Endothelial cell of umbilical vein (primary cell): Measurements from ENCODE around the gene HS3ST3A1. TPM values are rescaled to one million over a fixed set of nuclear protein-coding genes. Genes with fewer than 3 reads are reported as not detected.

Source experiments
- BruUV-seq: library from RNA; stranded (reverse); fragments of 400-500 nt; replicated peaks from 2 replicates; lab custom pipeline; 2021; lab: Mats Ljungman, UMichigan
- CTCF ChIA-PET: fragments of 300-600, 350-600 bp; sonication (Branson Sonifier 250); formaldehyde crosslinking; loops from one replicate; lab custom pipeline; 2021; ENCODE audit warnings: antibody characterized with exemption, inconsistent platforms; lab: Charles Lee
- POLR2A ChIA-PET: fragments of 300-600, 350-600 bp; sonication (Branson Sonifier 250); formaldehyde crosslinking; loops from one replicate; lab custom pipeline; 2021; ENCODE audit warnings: antibody characterized with exemption, inconsistent platforms; lab: Charles Lee
- DNase-seq: peaks from one replicate; pipeline ENCODE4 v3.0.0-alpha.2; 2011; ENCODE audit warnings: low read depth, low spot score
- FAIRE-seq: peaks from 2 replicates; lab custom pipeline; 2011; peaks lifted over from hg19 to GRCh38; lab: Jason Lieb, UNC
- H2AFZ ChIP-seq: 2 replicates; pipeline ENCODE4 v1.6.0; 2012; ENCODE audit warnings: low read depth, low read length, control low read depth, inconsistent platforms
- H3K27ac ChIP-seq: 2 replicates; pipeline ENCODE4 v1.5.1; 2011; ENCODE audit warnings: low read depth, mild to moderate bottlenecking, control low read depth, low read length, moderate library complexity; ENCODE audit not compliant: insufficient read depth
- H3K27me3 ChIP-seq, 2 experiments: 2 replicates each; pipeline versions ENCODE4 v1.6.0 to v1.6.1; 2011; ENCODE audit warnings: low read length in 2 of 2, mixed read lengths in 1 of 2; ENCODE audit not compliant: control insufficient read depth in 2 of 2, insufficient read depth in 2 of 2
- H3K36me3 ChIP-seq, 2 experiments: 2 replicates in 1 of 2; 3 replicates in 1 of 2; pipeline ENCODE4 v1.5.1; 2011; ENCODE audit warnings: low read length in 2 of 2, mild to moderate bottlenecking in 1 of 2, moderate library complexity in 1 of 2; ENCODE audit not compliant: control insufficient read depth in 2 of 2, insufficient read depth in 2 of 2; ENCODE audit errors: extremely low read depth in 1 of 2
- H3K4me1 ChIP-seq: 3 replicates; pipeline ENCODE4 v1.5.1; 2011; ENCODE audit warnings: mild to moderate bottlenecking, low read length; ENCODE audit not compliant: control insufficient read depth, insufficient read depth; ENCODE audit errors: extremely low read depth
- H3K4me2 ChIP-seq: 2 replicates; pipeline ENCODE4 v1.6.1; 2011; ENCODE audit warnings: low read length, control low read depth, mixed read lengths; ENCODE audit not compliant: insufficient read depth
- H3K4me3 ChIP-seq, 3 experiments: fragments of 200-600 bp in 1 of 3; sonication (generic), shearing (Covaris generic) in 1 of 3; replicated peaks in 1 of 3; 2 replicates each; pipeline ENCODE4 v1.5.1; 2011 to 2016; ENCODE audit warnings: control low read depth in 3 of 3, low read length in 3 of 3, mild to moderate bottlenecking in 2 of 3, inconsistent platforms in 1 of 3, low read depth in 1 of 3, moderate library complexity in 1 of 3; ENCODE audit not compliant: insufficient read depth in 1 of 3
- H3K79me2 ChIP-seq: 2 replicates; pipeline ENCODE4 v1.6.0; 2012; ENCODE audit warnings: low read length, inconsistent platforms; ENCODE audit not compliant: control insufficient read depth, insufficient read depth
- H3K9ac ChIP-seq: replicated peaks from 2 replicates; pipeline ENCODE3; 2011; ENCODE audit warnings: low read length, control low read depth; ENCODE audit not compliant: insufficient read depth; ENCODE audit errors: extremely low read depth
- H3K9me1 ChIP-seq: replicated peaks from 3 replicates; pipeline ENCODE4 v1.6.0; 2011; ENCODE audit warnings: mild to moderate bottlenecking, low read length; ENCODE audit not compliant: control insufficient read depth, insufficient read depth; ENCODE audit errors: extremely low read depth
- H3K9me3 ChIP-seq: replicated peaks from 2 replicates; pipeline ENCODE4 v1.5.1; 2012; ENCODE audit warnings: low read length, inconsistent platforms; ENCODE audit not compliant: control insufficient read depth, insufficient read depth
- H4K20me1 ChIP-seq: replicated peaks from 2 replicates; pipeline ENCODE3; 2011; ENCODE audit warnings: mild to moderate bottlenecking, low read length; ENCODE audit not compliant: control insufficient read depth, insufficient read depth; ENCODE audit errors: extremely low read depth
- CTCF ChIP-seq, 2 donors: IDR thresholded peaks; 1 replicate in 1 of 2; 2 replicates in 1 of 2; pipeline ENCODE4 v1.5.1; 2011; ENCODE audit warnings: low read length in 2 of 2, mild to moderate bottlenecking in 2 of 2, moderate library complexity in 2 of 2, control low read depth in 1 of 2, inconsistent platforms in 1 of 2, low read depth in 1 of 2; ENCODE audit not compliant: insufficient read depth in 1 of 2; ENCODE audit errors: extremely low read depth in 1 of 2
- EZH2 ChIP-seq: IDR thresholded peaks from 2 replicates; pipeline ENCODE4 v1.6.1; 2012; ENCODE audit warnings: borderline replicate concordance, low read depth, mild to moderate bottlenecking, moderate library complexity, low read length, inconsistent platforms; ENCODE audit not compliant: severe bottlenecking
- FOS ChIP-seq: IDR thresholded peaks from 2 replicates; pipeline ENCODE4 v1.6.1; 2011; ENCODE audit warnings: mild to moderate bottlenecking, low read length, moderate library complexity, borderline replicate concordance; ENCODE audit not compliant: insufficient read depth
- GATA2 ChIP-seq: IDR thresholded peaks from 2 replicates; pipeline ENCODE4 v1.7.0; 2011; ENCODE audit warnings: low read depth, mild to moderate bottlenecking, moderate library complexity, mixed read lengths, low read length; ENCODE audit not compliant: insufficient read length, insufficient read depth
- JUN ChIP-seq: IDR thresholded peaks from 2 replicates; pipeline ENCODE4 v1.6.1; 2011; ENCODE audit warnings: borderline replicate concordance, low read depth; ENCODE audit not compliant: insufficient read length, insufficient read depth
- MAX ChIP-seq: IDR thresholded peaks from 2 replicates; pipeline ENCODE4 v1.6.1; 2011; ENCODE audit not compliant: insufficient read depth, insufficient read length
- MYC ChIP-seq: IDR thresholded peaks from one replicate; pipeline ENCODE4 v1.6.1; 2011; ENCODE audit warnings: mild to moderate bottlenecking, low read depth, low read length
- POLR2A ChIP-seq: IDR thresholded peaks from 2 replicates; pipeline ENCODE4 v1.6.1; 2012; ENCODE audit warnings: low read depth, mild to moderate bottlenecking, control low read depth, low read length
- POLR2AphosphoS5 ChIP-seq: IDR thresholded peaks from 2 replicates; pipeline ENCODE4 v1.6.1; 2012; ENCODE audit warnings: low read depth, mild to moderate bottlenecking, control low read depth, low read length, moderate library complexity; ENCODE audit not compliant: insufficient read depth
- dilution Hi-C: fragments of 300-500 bp; cut with MboI; formaldehyde crosslinking; loops from one replicate; pipeline ENCODE4 v1.15.0; 2019; ENCODE audit warnings: low sequenced_read_pairs; ENCODE audit not compliant: extremely low pct_ligation_motif_present
- intact Hi-C: fragments of 100-400 bp; cut with micrococcal nuclease; formaldehyde crosslinking; loops from one replicate; pipeline ENCODE4 v1.10.0; 2022
- polyA plus RNA-seq, 4 experiments: library from polyadenylated mRNA; depleted of rRNA in 3 of 4; stranded (reverse) in 3 of 4; unstranded in 1 of 4; fragments of >200 nt; gene quantifications; 2 replicates each; pipeline versions ENCODE4 v1.2.1 to v1.2.3, GENCODE V29; 2011 to 2012; ENCODE audit warnings: missing spikeins in 1 of 4
- total RNA-seq: library from RNA; stranded (reverse); gene quantifications from 2 replicates; pipeline ENCODE4 v1.2.3, GENCODE V29; 2021

Gene HS3ST3A1
- total and polyA plus RNA-seq, 2 donors (not counting 3 experiments of a cell fraction or from before 2014, with no cell fraction given), result not detected

GRCh38 chr17:13544292-13544691 is 57.4 kb downstream of the HS3ST3A1 start:
- ChIA-PET POLR2A (no interaction called here), CTCF (no interaction called here)
- H3K27me3 ChIP-seq, result no peaks in the 10 kb centered on the region
- intact Hi-C loops (no loop called here), dilution Hi-C loops (no loop called here)
- FAIRE-seq, result no peak
- no peak overlapping the region for H3K27ac ChIP-seq
- no peak overlapping the region for H3K4me2 ChIP-seq
- TF ChIP-seq CTCF (IDR thresholded peaks at IDR 0.05; ENCODE audit: extremely low read depth in 1 of 2, insufficient read depth in 1 of 2, low read depth in 1 of 2, low read length in 2 of 2) (no peak), GATA2 (no peak), POLR2AphosphoS5 (no peak), EZH2 (no peak), FOS (no peak), JUN (no peak), MAX (no peak), POLR2A (no peak), MYC (no peak)
- no peak overlapping the region for H2AFZ ChIP-seq
- no peaks in the 10 kb centered on the region for H3K4me1 ChIP-seq
- no peaks in the 10 kb centered on the region for H4K20me1 ChIP-seq
- no peak overlapping the region for H3K4me3 ChIP-seq
- no peaks in the 10 kb centered on the region for H3K9me3 ChIP-seq
- H3K9ac ChIP-seq, result no peak overlapping the region
- BruUV-seq, result no TSS peak
- no peaks in the 10 kb centered on the region for H3K9me1 ChIP-seq
- no peak for DNase-seq
- no peaks in the 10 kb centered on the region for H3K36me3 ChIP-seq
- no peaks in the 10 kb centered on the region for H3K79me2 ChIP-seq
